OCI-LY7 (cell line): Measurements from ENCODE around the gene TRAF3IP3. TPM values are rescaled to one million over a fixed set of nuclear protein-coding genes. Genes with fewer than 3 reads are reported as not detected.

Source experiments
- BruUV-seq: library from RNA; stranded (reverse); fragments of 400-500 nt; replicated peaks from 2 replicates; lab custom pipeline; 2021; lab: Mats Ljungman, UMichigan
- CTCF ChIA-PET: fragments of 300-600 bp; sonication (Branson Sonifier 250); formaldehyde crosslinking; loops from one replicate; lab custom pipeline; 2022; ENCODE audit warnings: antibody characterized with exemption; ENCODE audit not compliant: unreplicated experiment; lab: Charles Lee
- POLR2A ChIA-PET: fragments of 300-600 bp; sonication (Branson Sonifier 250); formaldehyde crosslinking; loops from one replicate; lab custom pipeline; 2022; ENCODE audit warnings: antibody characterized with exemption; lab: Charles Lee
- DNase-seq: peaks from one replicate; pipeline ENCODE4 v3.0.0-alpha.2; 2015; ENCODE audit warnings: low spot score
- H2AFZ ChIP-seq: fragments of 200-600 bp; sonication (generic), shearing (Covaris generic); 2 replicates; pipeline ENCODE4 v1.6.1; 2014; ENCODE audit warnings: mild to moderate bottlenecking, antibody characterized with exemption, low read length, moderate library complexity
- H3K27ac ChIP-seq: fragments of 200-600 bp; sonication (generic); 2 replicates; pipeline ENCODE4 v1.5.1; 2014; ENCODE audit warnings: mixed run types, low read depth, mild to moderate bottlenecking, moderate library complexity, low read length, inconsistent platforms; ENCODE audit not compliant: poor library complexity, severe bottlenecking
- H3K36me3 ChIP-seq: fragments of 200-600 bp; sonication (generic); 2 replicates; pipeline ENCODE4 v1.6.1; 2014; ENCODE audit warnings: mild to moderate bottlenecking, antibody characterized with exemption, low read length, moderate library complexity, mixed read lengths; ENCODE audit not compliant: insufficient read depth
- H3K4me1 ChIP-seq: fragments of 200-600 bp; sonication (generic); 2 replicates; pipeline ENCODE4 v1.5.1; 2014; ENCODE audit warnings: mild to moderate bottlenecking, low read length; ENCODE audit not compliant: insufficient read depth, poor library complexity, severe bottlenecking
- H3K4me2 ChIP-seq: fragments of 200-600 bp; sonication (generic); 2 replicates; pipeline ENCODE4 v1.6.1; 2014; ENCODE audit warnings: mild to moderate bottlenecking, low read length
- H3K4me3 ChIP-seq: fragments of 200-600 bp; sonication (generic); 2 replicates; pipeline ENCODE4 v1.5.1; 2014; ENCODE audit warnings: mild to moderate bottlenecking, low read depth, low read length; ENCODE audit not compliant: poor library complexity, severe bottlenecking
- H3K79me2 ChIP-seq: fragments of 200-600 bp; sonication (generic); 2 replicates; pipeline ENCODE4 v1.6.1; 2016; ENCODE audit warnings: low read depth, mild to moderate bottlenecking, low read length, moderate library complexity, mixed read lengths; ENCODE audit not compliant: insufficient read depth
- H3K9me2 ChIP-seq: fragments of 200-600 bp; sonication (generic); 2 replicates; pipeline ENCODE4 v1.6.1; 2016; ENCODE audit warnings: mild to moderate bottlenecking, low read length, mixed read lengths; ENCODE audit not compliant: insufficient read depth
- H3K9me3 ChIP-seq: fragments of 200-600 bp; sonication (generic); 2 replicates; pipeline ENCODE4 v1.6.1; 2014; ENCODE audit warnings: mild to moderate bottlenecking, mixed run types, low read length, mixed read lengths
- H4K20me1 ChIP-seq: fragments of 200-600 bp; sonication (generic); 2 replicates; pipeline ENCODE4 v1.6.1; 2014; ENCODE audit warnings: mild to moderate bottlenecking, antibody characterized with exemption, low read length, moderate library complexity, mixed read lengths; ENCODE audit not compliant: insufficient read depth
- EZH2phosphoT487 ChIP-seq: fragments of 200-600 bp; sonication (generic); IDR thresholded peaks from 2 replicates; pipeline ENCODE4 v1.6.1; 2018; ENCODE audit warnings: low read depth, borderline replicate concordance, mild to moderate bottlenecking, mixed run types, antibody characterized with exemption, low read length, moderate library complexity, mixed read lengths
- intact Hi-C: fragments of 100-400 bp; cut with micrococcal nuclease; formaldehyde crosslinking; loops from one replicate; pipeline ENCODE4 v1.10.0; 2022; ENCODE audit not compliant: unreplicated experiment
- total RNA-seq, 2 experiments: library from RNA; depleted of rRNA in 1 of 2; stranded (reverse); fragments of >200 nt in 1 of 2; shearing (Covaris generic) in 1 of 2; gene quantifications; 2 replicates each; pipeline ENCODE4 v1.2.3, GENCODE V29; 2014 to 2022
- TF ChIP-seq, protein P1 (sequence below): fragments of 200-600 bp; sonication (generic); conservative IDR thresholded peaks from 2 replicates; pipeline ENCODE4 v1.5.1; 2014; ENCODE audit warnings: mild to moderate bottlenecking, antibody characterized with exemption, low read length, moderate library complexity, mixed read lengths

The TRAF3IP3 gene
- total RNA-seq, 2 experiments from 2014 or later: 22.1 to 53.6 TPM

DNA sequence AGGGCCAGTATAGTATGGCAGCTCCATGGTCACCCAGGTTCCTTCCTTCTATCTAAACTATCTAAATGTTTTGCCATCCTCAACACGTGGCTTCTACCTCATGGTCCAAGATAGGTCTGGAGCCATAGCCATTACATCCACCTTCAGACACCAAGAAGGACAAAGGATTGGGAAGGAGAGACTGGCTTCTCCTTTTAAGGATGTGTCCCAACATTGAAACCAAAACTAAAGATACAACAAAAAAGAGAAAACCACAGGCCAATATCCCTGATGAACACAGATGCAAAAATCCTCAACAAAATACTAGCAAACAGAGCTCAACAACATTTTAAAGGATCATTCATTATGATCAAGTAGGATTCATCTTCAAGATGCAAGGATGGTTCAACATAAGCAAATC lies 26.4 kb upstream of the TRAF3IP3 start:
- Histone ChIP-seq H3K79me2 (no peaks in the 10 kb centered on the region), H3K4me1 (no peaks in the 10 kb centered on the region), H3K4me3 (no peak overlapping the region), H3K36me3 (no peaks in the 10 kb centered on the region), H3K9me3 (no peaks in the 10 kb centered on the region), H4K20me1 (no peaks in the 10 kb centered on the region), H3K4me2 (no peak overlapping the region), H3K27ac (no peak overlapping the region), H2AFZ (no peak overlapping the region), H3K9me2 (no peaks in the 10 kb centered on the region)
- POLR2A ChIA-PET: interaction anchor here (0.6 kb wide), 1 partner anchor 75 kb away, joined by 3 read pairs; no protein-coding TSS in a partner anchor
- DNase-seq: no peak
- intact Hi-C loops: no loop called here
- TF ChIP-seq, protein P1, sequence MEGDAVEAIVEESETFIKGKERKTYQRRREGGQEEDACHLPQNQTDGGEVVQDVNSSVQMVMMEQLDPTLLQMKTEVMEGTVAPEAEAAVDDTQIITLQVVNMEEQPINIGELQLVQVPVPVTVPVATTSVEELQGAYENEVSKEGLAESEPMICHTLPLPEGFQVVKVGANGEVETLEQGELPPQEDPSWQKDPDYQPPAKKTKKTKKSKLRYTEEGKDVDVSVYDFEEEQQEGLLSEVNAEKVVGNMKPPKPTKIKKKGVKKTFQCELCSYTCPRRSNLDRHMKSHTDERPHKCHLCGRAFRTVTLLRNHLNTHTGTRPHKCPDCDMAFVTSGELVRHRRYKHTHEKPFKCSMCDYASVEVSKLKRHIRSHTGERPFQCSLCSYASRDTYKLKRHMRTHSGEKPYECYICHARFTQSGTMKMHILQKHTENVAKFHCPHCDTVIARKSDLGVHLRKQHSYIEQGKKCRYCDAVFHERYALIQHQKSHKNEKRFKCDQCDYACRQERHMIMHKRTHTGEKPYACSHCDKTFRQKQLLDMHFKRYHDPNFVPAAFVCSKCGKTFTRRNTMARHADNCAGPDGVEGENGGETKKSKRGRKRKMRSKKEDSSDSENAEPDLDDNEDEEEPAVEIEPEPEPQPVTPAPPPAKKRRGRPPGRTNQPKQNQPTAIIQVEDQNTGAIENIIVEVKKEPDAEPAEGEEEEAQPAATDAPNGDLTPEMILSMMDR: no peak
- no peak for TF ChIP-seq EZH2phosphoT487
- BruUV-seq: no TSS peak
- CTCF ChIA-PET: no interaction called here

DNA sequence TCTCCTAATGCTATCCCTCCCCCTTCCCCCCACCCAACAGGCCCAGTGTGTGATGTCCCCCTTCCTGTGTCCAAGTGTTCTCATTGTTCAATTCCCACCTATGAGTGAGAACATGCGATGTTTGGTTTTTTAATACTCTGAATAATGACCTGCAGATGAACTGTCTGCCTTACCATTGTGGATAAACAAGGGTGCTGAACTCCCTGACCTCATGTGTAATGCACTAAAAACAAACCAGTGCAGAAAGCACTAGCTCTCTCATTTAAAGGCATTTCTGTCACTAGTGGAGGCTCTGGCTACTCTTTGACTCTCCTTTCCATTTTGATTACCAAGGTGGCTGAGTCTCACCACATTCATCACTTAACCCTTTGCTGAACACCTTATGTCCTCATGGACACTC lies 23.1 kb upstream of the TRAF3IP3 start:
- H3K27ac ChIP-seq: no peak overlapping the region
- no peak overlapping the region for H2AFZ ChIP-seq
- no peaks in the 10 kb centered on the region for H3K79me2 ChIP-seq
- H3K9me2 ChIP-seq: no peaks in the 10 kb centered on the region
- TF ChIP-seq, protein P1: no peak
- TF ChIP-seq EZH2phosphoT487: no peak
- no peak overlapping the region for H3K4me2 ChIP-seq
- BruUV-seq: no TSS peak
- no peak overlapping the region for H3K4me3 ChIP-seq
- no peaks in the 10 kb centered on the region for H3K9me3 ChIP-seq
- intact Hi-C loops: no loop called here
- no peaks in the 10 kb centered on the region for H4K20me1 ChIP-seq
- no peaks in the 10 kb centered on the region for H3K4me1 ChIP-seq
- ChIA-PET POLR2A (interaction anchor here (0.6 kb wide), 1 partner anchor 16 kb away, joined by 3 read pairs; no protein-coding TSS in a partner anchor), CTCF (no interaction called here)
- no peaks in the 10 kb centered on the region for H3K36me3 ChIP-seq
- no peak for DNase-seq

DNA sequence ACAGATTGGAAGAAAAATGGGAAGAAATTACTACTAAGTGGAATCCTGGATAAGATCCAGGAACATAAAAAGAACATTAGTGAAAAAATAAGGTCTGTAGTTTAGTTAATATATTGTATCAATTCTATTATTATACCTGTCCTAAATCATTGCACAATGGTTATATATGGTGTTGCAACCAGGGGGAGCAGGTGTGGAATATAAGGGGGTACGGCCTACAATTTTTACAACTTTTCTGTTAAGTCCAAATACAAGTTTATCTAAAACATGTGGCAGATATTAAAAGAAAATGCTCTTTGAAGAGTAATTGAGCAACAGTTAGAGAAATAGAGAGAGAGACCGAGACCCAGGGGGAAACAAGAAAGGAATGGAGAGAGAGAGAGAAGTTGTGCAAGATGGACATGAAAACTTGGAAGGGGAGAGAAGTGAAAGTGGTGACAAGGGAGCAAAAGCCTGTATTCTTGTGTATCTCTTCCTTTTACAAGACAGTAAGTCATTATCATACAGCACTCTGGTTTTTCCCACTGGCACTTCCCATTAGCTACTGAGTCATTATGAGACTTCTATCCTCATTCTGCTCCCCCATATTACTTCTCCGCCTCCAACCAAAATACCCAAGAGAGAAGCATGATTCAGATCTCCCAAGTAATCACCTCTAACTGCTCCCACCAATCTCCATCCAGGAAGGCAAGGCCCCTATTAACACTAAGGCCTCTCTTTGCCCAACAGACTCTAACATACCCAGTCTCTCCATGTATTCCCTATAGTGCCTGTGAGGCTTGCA lies 22.3 kb upstream of the TRAF3IP3 start:
- Histone ChIP-seq H3K9me3 (no peaks in the 10 kb centered on the region), H3K4me3 (no peak overlapping the region), H3K27ac (no peak overlapping the region), H3K79me2 (no peaks in the 10 kb centered on the region), H3K36me3 (no peaks in the 10 kb centered on the region), H3K4me1 (no peaks in the 10 kb centered on the region), H2AFZ (no peak overlapping the region), H4K20me1 (no peaks in the 10 kb centered on the region), H3K9me2 (no peaks in the 10 kb centered on the region), H3K4me2 (no peak overlapping the region)
- TF ChIP-seq, protein P1: no peak
- no peak for TF ChIP-seq EZH2phosphoT487
- no TSS peak for BruUV-seq
- POLR2A ChIA-PET: interaction anchor here (0.6 to 1.9 kb wide), 3 partner anchors 11 to 180 kb away, joined by 4 to 5 read pairs (median 4); no protein-coding TSS in a partner anchor
- intact Hi-C loops: no loop called here
- CTCF ChIA-PET: no interaction called here
- DNase-seq: no peak
